ENCODE data around the gene PGM5. TPM values are rescaled to one million over a fixed set of nuclear protein-coding genes. Genes with fewer than 3 reads are reported as not detected.

The PGM5 gene
- total RNA-seq, 1 experiment from 2014 or later, result 4.2 TPM

- Mint-ChIP-seq H3K36me3 (ENCODE audit: insufficient read depth, unreplicated experiment) (no peaks in the 10 kb centered on the region), H3K27ac (ENCODE audit: unreplicated experiment) (no peak overlapping the region), H3K4me1 (ENCODE audit: low read depth, unreplicated experiment) (no peaks in the 10 kb centered on the region), H3K4me3 (ENCODE audit: unreplicated experiment) (no peak overlapping the region), H3K9me3 (ENCODE audit: unreplicated experiment) (no peaks in the 10 kb centered on the region), H3K27me3 (ENCODE audit: insufficient read depth, unreplicated experiment) (no peaks in the 10 kb centered on the region)
- no TSS peak for BruUV-seq (replicated peaks)
- TF ChIP-seq, protein P1, sequence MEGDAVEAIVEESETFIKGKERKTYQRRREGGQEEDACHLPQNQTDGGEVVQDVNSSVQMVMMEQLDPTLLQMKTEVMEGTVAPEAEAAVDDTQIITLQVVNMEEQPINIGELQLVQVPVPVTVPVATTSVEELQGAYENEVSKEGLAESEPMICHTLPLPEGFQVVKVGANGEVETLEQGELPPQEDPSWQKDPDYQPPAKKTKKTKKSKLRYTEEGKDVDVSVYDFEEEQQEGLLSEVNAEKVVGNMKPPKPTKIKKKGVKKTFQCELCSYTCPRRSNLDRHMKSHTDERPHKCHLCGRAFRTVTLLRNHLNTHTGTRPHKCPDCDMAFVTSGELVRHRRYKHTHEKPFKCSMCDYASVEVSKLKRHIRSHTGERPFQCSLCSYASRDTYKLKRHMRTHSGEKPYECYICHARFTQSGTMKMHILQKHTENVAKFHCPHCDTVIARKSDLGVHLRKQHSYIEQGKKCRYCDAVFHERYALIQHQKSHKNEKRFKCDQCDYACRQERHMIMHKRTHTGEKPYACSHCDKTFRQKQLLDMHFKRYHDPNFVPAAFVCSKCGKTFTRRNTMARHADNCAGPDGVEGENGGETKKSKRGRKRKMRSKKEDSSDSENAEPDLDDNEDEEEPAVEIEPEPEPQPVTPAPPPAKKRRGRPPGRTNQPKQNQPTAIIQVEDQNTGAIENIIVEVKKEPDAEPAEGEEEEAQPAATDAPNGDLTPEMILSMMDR (IDR thresholded peaks at IDR 0.05; ENCODE audit: insufficient read depth in 1 of 2, low read depth in 1 of 2, low read length in 1 of 2, severe bottlenecking in 1 of 2, unreplicated experiment in 1 of 2), result no peak
- intact Hi-C loops (cut with micrococcal nuclease; ENCODE audit: unreplicated experiment), result no loop called here
- DNase-seq, result no peak
- CTCF ChIA-PET, result interaction anchor here (0.7 kb wide), 1 partner anchor 470 kb away, joined by 6 read pairs; no protein-coding TSS in a partner anchor
- Histone ChIP-seq H3K36me3 (ENCODE audit: control insufficient read depth, insufficient read depth, low read length) (no peaks in the 10 kb centered on the region), H3K4me1 (no peaks in the 10 kb centered on the region), H3K27me3 (replicated peaks; ENCODE audit: control insufficient read depth, insufficient read depth, low read length) (no peaks in the 10 kb centered on the region), H3K4me3 (ENCODE audit: low read depth, low read length) (no peak overlapping the region), H3K9me3 (no peaks in the 10 kb centered on the region)
- POLR2A ChIA-PET, result no interaction called here
Observed at GRCh38 chr9:68532131-68532530, 175.7 kb downstream of the PGM5 start.

GRCh38 chr9:68533678-68534077 lies 177.3 kb downstream of the PGM5 start:
- Histone ChIP-seq H3K4me3 (ENCODE audit: low read depth, low read length) (no peak overlapping the region), H3K36me3 (ENCODE audit: control insufficient read depth, insufficient read depth, low read length) (no peaks in the 10 kb centered on the region), H3K4me1 (no peaks in the 10 kb centered on the region), H3K9me3 (no peaks in the 10 kb centered on the region), H3K27me3 (replicated peaks; ENCODE audit: control insufficient read depth, insufficient read depth, low read length) (no peaks in the 10 kb centered on the region)
- no peaks in the 10 kb centered on the region for H3K4me1 Mint-ChIP-seq (ENCODE audit: low read depth, unreplicated experiment)
- POLR2A ChIA-PET, result no interaction called here
- no TSS peak for BruUV-seq (replicated peaks)
- no peak overlapping the region for H3K4me3 Mint-ChIP-seq (ENCODE audit: unreplicated experiment)
- H3K27ac Mint-ChIP-seq (ENCODE audit: unreplicated experiment), result no peak overlapping the region
- CTCF ChIA-PET, result no interaction called here
- no peak for DNase-seq
- H3K9me3 Mint-ChIP-seq (ENCODE audit: unreplicated experiment), result no peaks in the 10 kb centered on the region
- intact Hi-C loops (cut with micrococcal nuclease; ENCODE audit: unreplicated experiment), result no loop called here
- TF ChIP-seq, protein P1 (IDR thresholded peaks at IDR 0.05; ENCODE audit: insufficient read depth in 1 of 2, low read depth in 1 of 2, low read length in 1 of 2, severe bottlenecking in 1 of 2, unreplicated experiment in 1 of 2), result no peak
- H3K36me3 Mint-ChIP-seq (ENCODE audit: insufficient read depth, unreplicated experiment), result no peaks in the 10 kb centered on the region
- no peaks in the 10 kb centered on the region for H3K27me3 Mint-ChIP-seq (ENCODE audit: insufficient read depth, unreplicated experiment)

DNA sequence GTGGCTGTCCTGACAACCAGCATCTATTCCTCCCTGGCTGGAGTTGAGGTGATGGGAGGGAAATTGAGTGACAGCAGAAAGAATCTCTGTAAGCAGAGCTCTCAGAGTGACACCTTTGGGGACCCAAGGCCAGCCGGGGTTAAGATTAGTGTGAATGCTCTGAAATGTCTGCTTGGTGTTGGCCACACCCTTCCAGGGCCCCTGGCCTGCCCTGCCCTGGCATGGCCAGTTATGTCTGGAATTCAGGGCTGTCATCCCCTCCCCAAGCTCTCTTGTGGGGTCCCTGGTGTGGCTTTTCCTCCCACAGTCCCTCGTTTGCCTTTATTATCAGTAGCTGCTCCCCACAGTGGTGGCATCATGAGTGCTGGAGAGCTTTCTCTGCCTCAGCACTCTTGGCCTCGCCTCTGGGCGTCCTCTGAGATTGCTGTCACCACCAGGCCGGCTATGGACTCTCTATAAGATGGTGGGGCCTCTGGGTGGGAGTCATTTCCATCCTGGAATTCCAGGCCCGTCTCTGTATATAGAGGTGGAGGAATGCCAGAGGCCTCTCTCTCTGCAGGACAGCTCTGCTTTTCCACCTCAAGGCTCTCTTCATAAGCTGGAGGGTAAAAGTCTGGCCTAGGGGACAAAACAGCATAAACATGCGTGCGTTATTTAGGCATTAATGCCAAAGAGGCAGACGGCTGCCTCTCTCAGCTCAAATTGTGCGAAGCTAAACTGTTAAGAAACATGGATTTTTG lies 180.6 kb downstream of the PGM5 start:
- H3K36me3 Mint-ChIP-seq (ENCODE audit: insufficient read depth, unreplicated experiment), result no peaks in the 10 kb centered on the region
- no peaks in the 10 kb centered on the region for H3K9me3 Mint-ChIP-seq (ENCODE audit: unreplicated experiment)
- H3K4me3 ChIP-seq (ENCODE audit: low read depth, low read length), result no peak overlapping the region
- no peaks in the 10 kb centered on the region for H3K27me3 Mint-ChIP-seq (ENCODE audit: insufficient read depth, unreplicated experiment)
- no TSS peak for BruUV-seq (replicated peaks)
- H3K4me1 ChIP-seq, result no peaks in the 10 kb centered on the region
- no peaks in the 10 kb centered on the region for H3K4me1 Mint-ChIP-seq (ENCODE audit: low read depth, unreplicated experiment)
- H3K36me3 ChIP-seq (ENCODE audit: control insufficient read depth, insufficient read depth, low read length), result no peaks in the 10 kb centered on the region
- H3K27ac Mint-ChIP-seq (ENCODE audit: unreplicated experiment), result no peak overlapping the region
- POLR2A ChIA-PET, result no interaction called here
- H3K4me3 Mint-ChIP-seq (ENCODE audit: unreplicated experiment), result no peak overlapping the region
- H3K27me3 ChIP-seq (replicated peaks; ENCODE audit: control insufficient read depth, insufficient read depth, low read length), result no peaks in the 10 kb centered on the region
- intact Hi-C loops (cut with micrococcal nuclease; ENCODE audit: unreplicated experiment), result no loop called here
- CTCF ChIA-PET, result no interaction called here
- TF ChIP-seq, protein P1 (IDR thresholded peaks at IDR 0.05; ENCODE audit: insufficient read depth in 1 of 2, low read depth in 1 of 2, low read length in 1 of 2, severe bottlenecking in 1 of 2, unreplicated experiment in 1 of 2), result no peak
- no peaks in the 10 kb centered on the region for H3K9me3 ChIP-seq
- no peak for DNase-seq
